PFSK-1 (cell line): ENCODE results near the gene HTT.

Experiments
- POLR2AphosphoS5 ChIP-seq: IDR thresholded peaks from 2 replicates; pipeline ENCODE4 v1.6.1; 2012; ENCODE audit warnings: low read depth, mild to moderate bottlenecking, control low read depth, low read length, moderate library complexity
- SIN3A ChIP-seq: IDR thresholded peaks from 2 replicates; pipeline ENCODE4 v1.6.1; 2012; ENCODE audit warnings: mild to moderate bottlenecking, low read length, moderate library complexity, borderline replicate concordance; ENCODE audit not compliant: insufficient read depth

GRCh38 chr4:3198906-3199305 is 124.4 kb downstream of the HTT start:
- TF ChIP-seq POLR2AphosphoS5: no peak
- no peak for TF ChIP-seq SIN3A
